ENCODE measurements around the gene ARSG. TPM values are rescaled to one million over a fixed set of nuclear protein-coding genes. Genes with fewer than 3 reads are reported as not detected.

The ARSG gene
- total and polyA plus RNA-seq, 2 experiments from 2014 or later = 1.7 to 5.1 TPM

DNA sequence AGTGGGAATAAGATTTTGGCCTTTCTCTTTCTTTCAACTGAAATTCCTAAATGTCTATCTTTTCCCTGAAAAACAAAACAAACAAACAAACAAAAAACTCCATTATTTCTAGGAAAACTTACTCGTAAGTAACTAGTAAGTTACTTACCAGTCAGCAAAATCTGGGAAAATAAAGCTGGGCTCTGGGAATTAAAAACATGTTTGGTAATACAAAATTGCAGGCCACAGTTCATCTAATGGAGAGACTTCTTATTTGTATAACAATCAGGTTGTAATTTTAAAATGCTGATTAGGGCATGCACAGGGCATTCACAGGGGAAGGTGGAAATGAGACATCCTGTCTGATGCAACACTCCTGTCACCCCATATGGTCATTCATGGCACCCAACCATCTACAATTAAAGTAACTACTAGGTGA is 169.8 kb downstream of the ARSG start:
- peaks cover 44% of the 10 kb centered on the region for H3K4me1 ChIP-seq (ENCODE audit: insufficient read depth)
- H3F3A ChIP-seq (replicated peaks; ENCODE audit: low read depth) = peaks cover 4% of the 10 kb centered on the region; the same call in 1 of the 2 replicates
- H3K4me1 Mint-ChIP-seq = peaks cover 53% of the 10 kb centered on the region
- H2AFZ ChIP-seq = peak overlapping the region; percentile 48; the same call in 1 of the 2 replicates
- TF ChIP-seq EZH2 (IDR thresholded peaks at IDR 0.05; ENCODE audit: low read depth, unreplicated experiment) = no peak
- TF ChIP-seq ZNF331 (CRISPR knock-in tag; IDR thresholded peaks at IDR 0.05; ENCODE audit: low read depth) = no peak
- TF ChIP-seq, protein P1, sequence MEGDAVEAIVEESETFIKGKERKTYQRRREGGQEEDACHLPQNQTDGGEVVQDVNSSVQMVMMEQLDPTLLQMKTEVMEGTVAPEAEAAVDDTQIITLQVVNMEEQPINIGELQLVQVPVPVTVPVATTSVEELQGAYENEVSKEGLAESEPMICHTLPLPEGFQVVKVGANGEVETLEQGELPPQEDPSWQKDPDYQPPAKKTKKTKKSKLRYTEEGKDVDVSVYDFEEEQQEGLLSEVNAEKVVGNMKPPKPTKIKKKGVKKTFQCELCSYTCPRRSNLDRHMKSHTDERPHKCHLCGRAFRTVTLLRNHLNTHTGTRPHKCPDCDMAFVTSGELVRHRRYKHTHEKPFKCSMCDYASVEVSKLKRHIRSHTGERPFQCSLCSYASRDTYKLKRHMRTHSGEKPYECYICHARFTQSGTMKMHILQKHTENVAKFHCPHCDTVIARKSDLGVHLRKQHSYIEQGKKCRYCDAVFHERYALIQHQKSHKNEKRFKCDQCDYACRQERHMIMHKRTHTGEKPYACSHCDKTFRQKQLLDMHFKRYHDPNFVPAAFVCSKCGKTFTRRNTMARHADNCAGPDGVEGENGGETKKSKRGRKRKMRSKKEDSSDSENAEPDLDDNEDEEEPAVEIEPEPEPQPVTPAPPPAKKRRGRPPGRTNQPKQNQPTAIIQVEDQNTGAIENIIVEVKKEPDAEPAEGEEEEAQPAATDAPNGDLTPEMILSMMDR (conservative IDR thresholded peaks at IDR 0.05; ENCODE audit: low read depth in 2 of 2) = no peak
- TF ChIP-seq, protein P2, sequence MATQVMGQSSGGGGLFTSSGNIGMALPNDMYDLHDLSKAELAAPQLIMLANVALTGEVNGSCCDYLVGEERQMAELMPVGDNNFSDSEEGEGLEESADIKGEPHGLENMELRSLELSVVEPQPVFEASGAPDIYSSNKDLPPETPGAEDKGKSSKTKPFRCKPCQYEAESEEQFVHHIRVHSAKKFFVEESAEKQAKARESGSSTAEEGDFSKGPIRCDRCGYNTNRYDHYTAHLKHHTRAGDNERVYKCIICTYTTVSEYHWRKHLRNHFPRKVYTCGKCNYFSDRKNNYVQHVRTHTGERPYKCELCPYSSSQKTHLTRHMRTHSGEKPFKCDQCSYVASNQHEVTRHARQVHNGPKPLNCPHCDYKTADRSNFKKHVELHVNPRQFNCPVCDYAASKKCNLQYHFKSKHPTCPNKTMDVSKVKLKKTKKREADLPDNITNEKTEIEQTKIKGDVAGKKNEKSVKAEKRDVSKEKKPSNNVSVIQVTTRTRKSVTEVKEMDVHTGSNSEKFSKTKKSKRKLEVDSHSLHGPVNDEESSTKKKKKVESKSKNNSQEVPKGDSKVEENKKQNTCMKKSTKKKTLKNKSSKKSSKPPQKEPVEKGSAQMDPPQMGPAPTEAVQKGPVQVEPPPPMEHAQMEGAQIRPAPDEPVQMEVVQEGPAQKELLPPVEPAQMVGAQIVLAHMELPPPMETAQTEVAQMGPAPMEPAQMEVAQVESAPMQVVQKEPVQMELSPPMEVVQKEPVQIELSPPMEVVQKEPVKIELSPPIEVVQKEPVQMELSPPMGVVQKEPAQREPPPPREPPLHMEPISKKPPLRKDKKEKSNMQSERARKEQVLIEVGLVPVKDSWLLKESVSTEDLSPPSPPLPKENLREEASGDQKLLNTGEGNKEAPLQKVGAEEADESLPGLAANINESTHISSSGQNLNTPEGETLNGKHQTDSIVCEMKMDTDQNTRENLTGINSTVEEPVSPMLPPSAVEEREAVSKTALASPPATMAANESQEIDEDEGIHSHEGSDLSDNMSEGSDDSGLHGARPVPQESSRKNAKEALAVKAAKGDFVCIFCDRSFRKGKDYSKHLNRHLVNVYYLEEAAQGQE (IDR thresholded peaks at IDR 0.05; ENCODE audit: unreplicated experiment) = no peak
- no peak for TF ChIP-seq CREB1 (CRISPR knock-in tag; IDR thresholded peaks at IDR 0.05; ENCODE audit: low read depth)
- no peak for TF ChIP-seq EZH2phosphoT487 (IDR thresholded peaks at IDR 0.05; ENCODE audit: unreplicated experiment)
- TF ChIP-seq, protein P3, sequence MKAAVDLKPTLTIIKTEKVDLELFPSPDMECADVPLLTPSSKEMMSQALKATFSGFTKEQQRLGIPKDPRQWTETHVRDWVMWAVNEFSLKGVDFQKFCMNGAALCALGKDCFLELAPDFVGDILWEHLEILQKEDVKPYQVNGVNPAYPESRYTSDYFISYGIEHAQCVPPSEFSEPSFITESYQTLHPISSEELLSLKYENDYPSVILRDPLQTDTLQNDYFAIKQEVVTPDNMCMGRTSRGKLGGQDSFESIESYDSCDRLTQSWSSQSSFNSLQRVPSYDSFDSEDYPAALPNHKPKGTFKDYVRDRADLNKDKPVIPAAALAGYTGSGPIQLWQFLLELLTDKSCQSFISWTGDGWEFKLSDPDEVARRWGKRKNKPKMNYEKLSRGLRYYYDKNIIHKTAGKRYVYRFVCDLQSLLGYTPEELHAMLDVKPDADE (IDR thresholded peaks at IDR 0.05) = no peak
- TF ChIP-seq STAT1 (IDR thresholded peaks at IDR 0.05; ENCODE audit: unreplicated experiment) = no peak
- TF ChIP-seq JUNB (IDR thresholded peaks at IDR 0.05; ENCODE audit: unreplicated experiment) = no peak
- TF ChIP-seq POLR2AphosphoS5 (IDR thresholded peaks at IDR 0.05; ENCODE audit: low read depth) = no peak
- TF ChIP-seq, protein P4, sequence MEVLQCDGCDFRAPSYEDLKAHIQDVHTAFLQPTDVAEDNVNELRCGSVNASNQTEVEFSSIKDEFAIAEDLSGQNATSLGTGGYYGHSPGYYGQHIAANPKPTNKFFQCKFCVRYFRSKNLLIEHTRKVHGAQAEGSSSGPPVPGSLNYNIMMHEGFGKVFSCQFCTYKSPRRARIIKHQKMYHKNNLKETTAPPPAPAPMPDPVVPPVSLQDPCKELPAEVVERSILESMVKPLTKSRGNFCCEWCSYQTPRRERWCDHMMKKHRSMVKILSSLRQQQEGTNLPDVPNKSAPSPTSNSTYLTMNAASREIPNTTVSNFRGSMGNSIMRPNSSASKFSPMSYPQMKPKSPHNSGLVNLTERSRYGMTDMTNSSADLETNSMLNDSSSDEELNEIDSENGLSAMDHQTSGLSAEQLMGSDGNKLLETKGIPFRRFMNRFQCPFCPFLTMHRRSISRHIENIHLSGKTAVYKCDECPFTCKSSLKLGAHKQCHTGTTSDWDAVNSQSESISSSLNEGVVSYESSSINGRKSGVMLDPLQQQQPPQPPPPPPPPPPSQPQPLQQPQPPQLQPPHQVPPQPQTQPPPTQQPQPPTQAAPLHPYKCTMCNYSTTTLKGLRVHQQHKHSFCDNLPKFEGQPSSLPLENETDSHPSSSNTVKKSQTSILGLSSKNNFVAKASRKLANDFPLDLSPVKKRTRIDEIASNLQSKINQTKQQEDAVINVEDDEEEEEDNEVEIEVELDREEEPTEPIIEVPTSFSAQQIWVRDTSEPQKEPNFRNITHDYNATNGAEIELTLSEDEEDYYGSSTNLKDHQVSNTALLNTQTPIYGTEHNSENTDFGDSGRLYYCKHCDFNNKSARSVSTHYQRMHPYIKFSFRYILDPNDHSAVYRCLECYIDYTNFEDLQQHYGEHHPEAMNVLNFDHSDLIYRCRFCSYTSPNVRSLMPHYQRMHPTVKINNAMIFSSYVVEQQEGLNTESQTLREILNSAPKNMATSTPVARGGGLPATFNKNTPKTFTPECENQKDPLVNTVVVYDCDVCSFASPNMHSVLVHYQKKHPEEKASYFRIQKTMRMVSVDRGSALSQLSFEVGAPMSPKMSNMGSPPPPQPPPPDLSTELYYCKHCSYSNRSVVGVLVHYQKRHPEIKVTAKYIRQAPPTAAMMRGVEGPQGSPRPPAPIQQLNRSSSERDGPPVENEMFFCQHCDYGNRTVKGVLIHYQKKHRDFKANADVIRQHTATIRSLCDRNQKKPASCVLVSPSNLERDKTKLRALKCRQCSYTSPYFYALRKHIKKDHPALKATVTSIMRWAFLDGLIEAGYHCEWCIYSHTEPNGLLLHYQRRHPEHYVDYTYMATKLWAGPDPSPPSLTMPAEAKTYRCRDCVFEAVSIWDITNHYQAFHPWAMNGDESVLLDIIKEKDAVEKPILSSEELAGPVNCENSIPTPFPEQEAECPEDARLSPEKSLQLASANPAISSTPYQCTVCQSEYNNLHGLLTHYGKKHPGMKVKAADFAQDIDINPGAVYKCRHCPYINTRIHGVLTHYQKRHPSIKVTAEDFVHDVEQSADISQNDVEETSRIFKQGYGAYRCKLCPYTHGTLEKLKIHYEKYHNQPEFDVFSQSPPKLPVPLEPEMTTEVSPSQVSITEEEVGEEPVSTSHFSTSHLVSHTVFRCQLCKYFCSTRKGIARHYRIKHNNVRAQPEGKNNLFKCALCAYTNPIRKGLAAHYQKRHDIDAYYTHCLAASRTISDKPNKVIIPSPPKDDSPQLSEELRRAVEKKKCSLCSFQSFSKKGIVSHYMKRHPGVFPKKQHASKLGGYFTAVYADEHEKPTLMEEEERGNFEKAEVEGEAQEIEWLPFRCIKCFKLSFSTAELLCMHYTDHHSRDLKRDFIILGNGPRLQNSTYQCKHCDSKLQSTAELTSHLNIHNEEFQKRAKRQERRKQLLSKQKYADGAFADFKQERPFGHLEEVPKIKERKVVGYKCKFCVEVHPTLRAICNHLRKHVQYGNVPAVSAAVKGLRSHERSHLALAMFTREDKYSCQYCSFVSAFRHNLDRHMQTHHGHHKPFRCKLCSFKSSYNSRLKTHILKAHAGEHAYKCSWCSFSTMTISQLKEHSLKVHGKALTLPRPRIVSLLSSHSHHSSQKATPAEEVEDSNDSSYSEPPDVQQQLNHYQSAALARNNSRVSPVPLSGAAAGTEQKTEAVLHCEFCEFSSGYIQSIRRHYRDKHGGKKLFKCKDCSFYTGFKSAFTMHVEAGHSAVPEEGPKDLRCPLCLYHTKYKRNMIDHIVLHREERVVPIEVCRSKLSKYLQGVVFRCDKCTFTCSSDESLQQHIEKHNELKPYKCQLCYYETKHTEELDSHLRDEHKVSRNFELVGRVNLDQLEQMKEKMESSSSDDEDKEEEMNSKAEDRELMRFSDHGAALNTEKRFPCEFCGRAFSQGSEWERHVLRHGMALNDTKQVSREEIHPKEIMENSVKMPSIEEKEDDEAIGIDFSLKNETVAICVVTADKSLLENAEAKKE (CRISPR knock-in tag; IDR thresholded peaks at IDR 0.05) = no peak
- no peak for TF ChIP-seq NANOG (IDR thresholded peaks at IDR 0.05; ENCODE audit: borderline replicate concordance)
- no peak for TF ChIP-seq ZNF114 (CRISPR knock-in tag; IDR thresholded peaks at IDR 0.05)
- no peaks in the 10 kb centered on the region for H3K36me3 ChIP-seq (ENCODE audit: insufficient read depth)
- H3K4me2 ChIP-seq = peak overlapping the region; percentile 58; the same call in 1 of the 2 replicates
- H3K27me3 Mint-ChIP-seq (ENCODE audit: insufficient read depth, low read depth, poor library complexity) = peaks cover 10% of the 10 kb centered on the region
- DNase-seq (ENCODE audit: low spot score) (no peak), ATAC-seq (no peak)
- no peak overlapping the region for H3K27ac ChIP-seq (ENCODE audit: low read depth)
- peaks cover 7% of the 10 kb centered on the region; the same call in 1 of the 2 replicates for H3K27me3 ChIP-seq (ENCODE audit: insufficient read depth)
- H3K4me3 ChIP-seq = no peak overlapping the region
- peak overlapping the region; percentile 8; the same call in 1 of the 3 replicates for H3K4me3 Mint-ChIP-seq
- no peaks in the 10 kb centered on the region; the same call in 2 of the 3 replicates for H3K9me3 Mint-ChIP-seq
- no peaks in the 10 kb centered on the region for H4K20me1 ChIP-seq (replicated peaks; ENCODE audit: insufficient read depth)
- H3K79me2 ChIP-seq (replicated peaks; ENCODE audit: insufficient read depth) = no peaks in the 10 kb centered on the region
- peak overlapping the region; percentile 47 for H3K27ac Mint-ChIP-seq
- no peaks in the 10 kb centered on the region for H3K9me2 ChIP-seq (ENCODE audit: insufficient read depth)
- H3K36me3 Mint-ChIP-seq (ENCODE audit: low read depth) = no peaks in the 10 kb centered on the region
